ENCODE results near the gene ABCC8.

DNA sequence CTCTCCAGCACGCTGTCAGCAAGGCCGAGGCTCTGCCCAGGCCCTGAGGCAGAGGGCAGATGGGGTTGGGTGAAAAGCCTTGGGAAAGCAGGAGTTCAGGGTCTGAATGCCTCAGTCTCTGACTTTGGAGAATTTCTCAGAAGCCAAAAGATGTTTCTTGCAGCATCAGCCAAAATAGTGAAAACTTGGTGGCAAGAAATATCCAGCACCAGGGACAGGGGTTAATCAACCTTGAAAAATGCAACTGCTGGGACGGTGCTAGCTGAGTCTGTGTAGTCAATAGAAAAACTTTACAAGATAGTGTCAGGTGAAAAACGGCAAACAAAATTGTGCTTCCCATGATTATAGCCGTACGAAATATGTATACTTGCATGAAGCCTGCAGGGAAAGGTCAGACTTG is 1.4 kb upstream of the ABCC8 start:
- TF ChIP-seq POLR2AphosphoS5 (IDR thresholded peaks at IDR 0.05; ENCODE audit: low read depth, low read length) (no peak), POLR2A (IDR thresholded peaks at IDR 0.05; ENCODE audit: low read depth, low read length) (no peak), TAF1 (IDR thresholded peaks at IDR 0.05; ENCODE audit: borderline replicate concordance, low read depth, low read length) (no peak)

Data from GM12892 (cell line).